ENCODE data around the gene PARD3. TPM values are rescaled to one million over a fixed set of nuclear protein-coding genes. Genes with fewer than 3 reads are reported as not detected.

Gene PARD3
- total RNA-seq, 2 donors from 2014 or later, result 36.1 to 48.5 TPM

DNA sequence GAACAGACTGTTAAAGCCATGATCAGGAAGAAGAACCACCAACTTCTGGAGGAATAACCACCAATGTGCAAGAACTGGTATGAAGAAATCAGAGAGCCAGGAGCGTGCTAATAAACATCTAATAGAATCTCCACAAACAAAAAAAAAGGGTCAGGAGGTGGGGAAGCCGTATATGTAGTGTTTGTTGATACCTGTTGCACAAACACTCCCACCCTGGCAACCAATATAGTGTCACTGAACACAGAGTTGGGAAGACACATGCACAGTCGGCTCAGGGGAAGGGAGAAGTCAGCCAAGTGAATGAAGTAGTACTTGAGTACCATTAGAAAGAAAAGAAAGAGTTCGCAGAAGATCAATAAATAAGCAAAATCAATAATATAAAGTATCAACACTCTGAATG is 400.1 kb downstream of the PARD3 start:
- Histone ChIP-seq H3K27me3 (no peaks in the 10 kb centered on the region), H3K9me3 (no peaks in the 10 kb centered on the region), H3K4me3 (no peak overlapping the region), H3K36me3 (replicated peaks in 1 of 2; ENCODE audit: insufficient read depth in 1 of 2, low read depth in 2 of 2) (no peaks in the 10 kb centered on the region), H3K27ac (no peak overlapping the region), H3K4me1 (peaks cover 9% of the 10 kb centered on the region)
- DNase-seq (no peak), ATAC-seq (no peak)
- TF ChIP-seq POLR2A (IDR thresholded peaks at IDR 0.05), result no peak
- TF ChIP-seq, protein P1, sequence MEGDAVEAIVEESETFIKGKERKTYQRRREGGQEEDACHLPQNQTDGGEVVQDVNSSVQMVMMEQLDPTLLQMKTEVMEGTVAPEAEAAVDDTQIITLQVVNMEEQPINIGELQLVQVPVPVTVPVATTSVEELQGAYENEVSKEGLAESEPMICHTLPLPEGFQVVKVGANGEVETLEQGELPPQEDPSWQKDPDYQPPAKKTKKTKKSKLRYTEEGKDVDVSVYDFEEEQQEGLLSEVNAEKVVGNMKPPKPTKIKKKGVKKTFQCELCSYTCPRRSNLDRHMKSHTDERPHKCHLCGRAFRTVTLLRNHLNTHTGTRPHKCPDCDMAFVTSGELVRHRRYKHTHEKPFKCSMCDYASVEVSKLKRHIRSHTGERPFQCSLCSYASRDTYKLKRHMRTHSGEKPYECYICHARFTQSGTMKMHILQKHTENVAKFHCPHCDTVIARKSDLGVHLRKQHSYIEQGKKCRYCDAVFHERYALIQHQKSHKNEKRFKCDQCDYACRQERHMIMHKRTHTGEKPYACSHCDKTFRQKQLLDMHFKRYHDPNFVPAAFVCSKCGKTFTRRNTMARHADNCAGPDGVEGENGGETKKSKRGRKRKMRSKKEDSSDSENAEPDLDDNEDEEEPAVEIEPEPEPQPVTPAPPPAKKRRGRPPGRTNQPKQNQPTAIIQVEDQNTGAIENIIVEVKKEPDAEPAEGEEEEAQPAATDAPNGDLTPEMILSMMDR (IDR thresholded peaks at IDR 0.05), result no peak
- intact Hi-C loops (cut with DNase I), result no loop called here
- WGBS, 2 donors, result 86 to 87% methylated on average over 4 of the region's 4 CpGs

- intact Hi-C loops (cut with DNase I), result no loop called here
- H3K4me1 ChIP-seq, result peaks cover 9% of the 10 kb centered on the region
- H3K36me3 ChIP-seq (replicated peaks in 1 of 2; ENCODE audit: insufficient read depth in 1 of 2, low read depth in 2 of 2), result no peaks in the 10 kb centered on the region
- no peak for TF ChIP-seq POLR2A (IDR thresholded peaks at IDR 0.05)
- TF ChIP-seq, protein P1 (IDR thresholded peaks at IDR 0.05), result no peak
- H3K27ac ChIP-seq, result no peak overlapping the region
- no peaks in the 10 kb centered on the region for H3K27me3 ChIP-seq
- no peak for ATAC-seq
- DNase-seq, result no peak
- H3K4me3 ChIP-seq, result no peak overlapping the region
- H3K9me3 ChIP-seq, result no peaks in the 10 kb centered on the region
- 71 to 77% methylated on average over 11 of the region's 11 CpGs for WGBS, 2 donors
Measured at GRCh38 chr10:34413756-34414587, 401.1 kb downstream of the PARD3 start.

DNA sequence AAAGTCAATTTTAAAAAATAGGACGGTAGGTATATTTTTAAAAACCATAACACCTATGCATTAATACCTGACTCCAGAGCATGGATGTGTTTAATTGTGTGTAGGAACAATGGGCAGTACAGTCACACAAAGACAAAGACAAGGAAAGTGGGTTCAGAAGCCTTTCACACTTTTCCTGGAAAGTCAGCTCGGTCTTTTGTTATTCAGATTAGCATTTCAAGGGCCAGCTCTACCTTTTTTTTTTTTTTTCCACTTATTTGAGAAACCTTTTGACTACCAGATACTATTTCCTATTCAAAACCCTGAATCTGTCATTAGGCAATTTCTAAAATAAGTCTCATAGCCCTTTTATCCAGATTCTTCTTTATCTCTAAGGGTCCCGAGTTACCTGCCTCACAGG is 401.9 kb downstream of the PARD3 start:
- 68 to 72% methylated on average over 3 of the region's 3 CpGs for WGBS, 2 donors
- DNase-seq, result no peak
- H3K27ac ChIP-seq, result no peak overlapping the region
- intact Hi-C loops (cut with DNase I), result no loop called here
- no peaks in the 10 kb centered on the region for H3K36me3 ChIP-seq (replicated peaks in 1 of 2; ENCODE audit: insufficient read depth in 1 of 2, low read depth in 2 of 2)
- peaks cover 9% of the 10 kb centered on the region for H3K4me1 ChIP-seq
- TF ChIP-seq POLR2A (IDR thresholded peaks at IDR 0.05), result no peak
- TF ChIP-seq, protein P1 (IDR thresholded peaks at IDR 0.05), result no peak
- no peak overlapping the region for H3K4me3 ChIP-seq
- no peak for ATAC-seq
- no peaks in the 10 kb centered on the region for H3K9me3 ChIP-seq
- H3K27me3 ChIP-seq, result no peaks in the 10 kb centered on the region

- TF ChIP-seq POLR2A (IDR thresholded peaks at IDR 0.05), result no peak
- TF ChIP-seq, protein P1 (IDR thresholded peaks at IDR 0.05), result no peak
- Histone ChIP-seq H3K9me3 (no peaks in the 10 kb centered on the region), H3K27ac (no peak overlapping the region), H3K4me3 (no peak overlapping the region), H3K27me3 (no peaks in the 10 kb centered on the region), H3K36me3 (replicated peaks in 1 of 2; ENCODE audit: insufficient read depth in 1 of 2, low read depth in 2 of 2) (no peaks in the 10 kb centered on the region), H3K4me1 (peaks cover 9% of the 10 kb centered on the region)
- intact Hi-C loops (cut with DNase I), result no loop called here
- DNase-seq (no peak), ATAC-seq (no peak)
- WGBS, 2 donors, result 96 to 97% methylated on average over 3 of the region's 3 CpGs
Measured at GRCh38 chr10:34408956-34409355, 406.1 kb downstream of the PARD3 start.

DNA sequence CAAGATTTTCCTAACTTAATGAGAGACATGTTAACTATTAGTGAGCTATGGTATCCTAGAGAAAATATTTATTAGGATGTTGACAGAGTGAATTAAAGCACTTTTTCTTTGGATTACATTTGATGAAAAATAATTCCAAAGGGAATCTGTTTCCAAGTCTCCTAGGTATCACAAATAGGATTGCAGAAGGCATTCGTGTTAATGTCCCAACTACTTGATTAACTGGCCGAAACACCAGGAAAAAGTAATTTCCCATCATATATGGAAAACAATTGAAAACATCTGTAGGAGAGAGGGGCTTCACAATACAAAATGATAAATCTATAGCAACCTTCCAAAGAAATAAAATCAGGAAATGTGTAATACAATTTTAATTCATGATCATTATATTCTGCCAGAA is 406.7 kb downstream of the PARD3 start:
- Histone ChIP-seq H3K27me3 (no peaks in the 10 kb centered on the region), H3K4me3 (no peak overlapping the region), H3K4me1 (peaks cover 4% of the 10 kb centered on the region), H3K36me3 (replicated peaks in 1 of 2; ENCODE audit: insufficient read depth in 1 of 2, low read depth in 2 of 2) (no peaks in the 10 kb centered on the region), H3K9me3 (no peaks in the 10 kb centered on the region), H3K27ac (no peak overlapping the region)
- 82 to 92% methylated on average over 2 of the region's 2 CpGs for WGBS, 2 donors
- DNase-seq, result no peak
- TF ChIP-seq POLR2A (IDR thresholded peaks at IDR 0.05), result no peak
- TF ChIP-seq, protein P1 (IDR thresholded peaks at IDR 0.05), result no peak
- intact Hi-C loops (cut with DNase I), result no loop called here
- ATAC-seq, result no peak
